OCI-LY1 (cell line): ENCODE measurements around the gene SCUBE2.

Experiments
- H2AFZ ChIP-seq: fragments of 200-600 bp; sonication (generic), shearing (Covaris generic); 2 replicates; pipeline ENCODE4 v1.6.0; 2014; ENCODE audit warnings: antibody characterized with exemption, mild to moderate bottlenecking, low read length
- H3F3A ChIP-seq: fragments of 200-600 bp; sonication (generic), shearing (Covaris generic); 2 replicates; pipeline ENCODE4 v1.6.0; 2014; ENCODE audit warnings: mild to moderate bottlenecking, antibody characterized with exemption, low read length, moderate library complexity; ENCODE audit not compliant: insufficient read depth
- H3K27ac ChIP-seq: fragments of 200-600 bp; sonication (generic); 2 replicates; pipeline ENCODE4 v1.5.1; 2014; ENCODE audit warnings: low read length, mixed run types, mild to moderate bottlenecking, low read depth; ENCODE audit not compliant: poor library complexity, severe bottlenecking
- H3K27me3 ChIP-seq: fragments of 200-600 bp; sonication (generic); 2 replicates; pipeline ENCODE4 v1.6.0; 2014; ENCODE audit warnings: antibody characterized with exemption, mild to moderate bottlenecking, low read length, moderate library complexity; ENCODE audit not compliant: insufficient read depth
- H3K36me3 ChIP-seq: fragments of 200-600 bp; sonication (generic); 2 replicates; pipeline ENCODE4 v1.6.1; 2014; ENCODE audit warnings: mild to moderate bottlenecking, antibody characterized with exemption, low read length, moderate library complexity, mixed read lengths; ENCODE audit not compliant: insufficient read depth
- H3K4me1 ChIP-seq: fragments of 200-600 bp; sonication (generic); 2 replicates; pipeline ENCODE4 v1.5.1; 2014; ENCODE audit warnings: mild to moderate bottlenecking, low read length, moderate library complexity; ENCODE audit not compliant: insufficient read depth, severe bottlenecking
- H3K4me2 ChIP-seq: fragments of 200-600 bp; sonication (generic), shearing (Covaris generic); 2 replicates; pipeline ENCODE4 v1.6.1; 2014; ENCODE audit warnings: low read length
- H3K4me3 ChIP-seq: fragments of 200-600 bp; sonication (generic); 2 replicates; pipeline ENCODE4 v1.5.1; 2014; ENCODE audit warnings: low read length, low read depth, mild to moderate bottlenecking, mixed read lengths; ENCODE audit not compliant: poor library complexity, severe bottlenecking
- H3K79me2 ChIP-seq: fragments of 200-600 bp; shearing (Covaris generic); 2 replicates; pipeline ENCODE4 v1.6.1; 2016; ENCODE audit warnings: mixed run types, low read length, mixed read lengths; ENCODE audit not compliant: insufficient read depth
- H3K9ac ChIP-seq: fragments of 200-600 bp; sonication (generic), shearing (Covaris generic); 2 replicates; pipeline ENCODE4 v1.6.1; 2014; ENCODE audit warnings: mild to moderate bottlenecking, low read length, mixed read lengths
- H3K9me2 ChIP-seq: fragments of 200-600 bp; sonication (generic), shearing (Covaris generic); 2 replicates; pipeline ENCODE4 v1.6.1; 2014; ENCODE audit warnings: low read depth, mild to moderate bottlenecking, low read length, mixed read lengths
- H3K9me3 ChIP-seq: fragments of 200-600 bp; shearing (Covaris generic); 2 replicates; pipeline ENCODE4 v1.6.1; 2014; ENCODE audit warnings: low read length, mixed read lengths
- H4K20me1 ChIP-seq: fragments of 200-600 bp; sonication (generic), shearing (Covaris generic); 2 replicates; pipeline ENCODE4 v1.6.0; 2016; ENCODE audit warnings: mild to moderate bottlenecking, low read length; ENCODE audit not compliant: insufficient read depth
- EZH2 ChIP-seq: fragments of 200-600 bp; sonication (generic), shearing (Covaris generic); IDR thresholded peaks from 2 replicates; pipeline ENCODE4 v1.8.0; 2017; ENCODE audit warnings: borderline replicate concordance, mixed run types, mild to moderate bottlenecking, antibody characterized with exemption, low read length, moderate library complexity, mixed read lengths
- TF ChIP-seq, protein P1 (sequence below): fragments of 200-600 bp; sonication (generic), shearing (Covaris generic); IDR thresholded peaks from 2 replicates; pipeline ENCODE4 v1.5.1; 2017; ENCODE audit warnings: mild to moderate bottlenecking, antibody characterized with exemption, low read length, moderate library complexity, mixed read lengths

The SCUBE2 gene

DNA sequence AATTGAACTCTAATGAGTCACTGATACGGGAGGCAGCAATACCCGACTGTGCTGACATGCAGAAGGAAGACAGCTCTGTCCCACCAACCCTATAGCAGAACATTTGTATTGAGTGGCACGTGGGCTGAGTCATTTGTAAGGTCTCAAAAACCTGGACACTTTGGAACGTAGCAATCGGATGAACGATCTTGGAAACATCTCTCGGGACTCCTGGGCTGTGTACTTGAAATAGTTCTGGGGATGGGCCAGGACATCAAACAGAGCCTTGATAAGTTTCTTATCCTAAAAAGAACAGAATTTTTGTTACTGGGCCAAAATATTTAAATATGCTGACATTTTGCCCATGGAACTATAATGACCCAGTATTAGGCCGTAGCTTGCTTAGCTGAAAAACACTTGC is 70.5 kb downstream of the SCUBE2 start:
- Histone ChIP-seq H3F3A (no peaks in the 10 kb centered on the region), H3K9me3 (no peaks in the 10 kb centered on the region), H3K4me3 (no peak overlapping the region), H3K79me2 (no peaks in the 10 kb centered on the region), H3K36me3 (no peaks in the 10 kb centered on the region), H2AFZ (no peak overlapping the region), H3K27ac (no peak overlapping the region), H3K9me2 (no peaks in the 10 kb centered on the region), H3K4me1 (no peaks in the 10 kb centered on the region), H3K9ac (no peak overlapping the region), H3K27me3 (0 out of 2 replicates have a peak, but pooled peaks cover 3% of the 10 kb centered on the region), H4K20me1 (no peaks in the 10 kb centered on the region), H3K4me2 (no peak overlapping the region)
- TF ChIP-seq, protein P1, sequence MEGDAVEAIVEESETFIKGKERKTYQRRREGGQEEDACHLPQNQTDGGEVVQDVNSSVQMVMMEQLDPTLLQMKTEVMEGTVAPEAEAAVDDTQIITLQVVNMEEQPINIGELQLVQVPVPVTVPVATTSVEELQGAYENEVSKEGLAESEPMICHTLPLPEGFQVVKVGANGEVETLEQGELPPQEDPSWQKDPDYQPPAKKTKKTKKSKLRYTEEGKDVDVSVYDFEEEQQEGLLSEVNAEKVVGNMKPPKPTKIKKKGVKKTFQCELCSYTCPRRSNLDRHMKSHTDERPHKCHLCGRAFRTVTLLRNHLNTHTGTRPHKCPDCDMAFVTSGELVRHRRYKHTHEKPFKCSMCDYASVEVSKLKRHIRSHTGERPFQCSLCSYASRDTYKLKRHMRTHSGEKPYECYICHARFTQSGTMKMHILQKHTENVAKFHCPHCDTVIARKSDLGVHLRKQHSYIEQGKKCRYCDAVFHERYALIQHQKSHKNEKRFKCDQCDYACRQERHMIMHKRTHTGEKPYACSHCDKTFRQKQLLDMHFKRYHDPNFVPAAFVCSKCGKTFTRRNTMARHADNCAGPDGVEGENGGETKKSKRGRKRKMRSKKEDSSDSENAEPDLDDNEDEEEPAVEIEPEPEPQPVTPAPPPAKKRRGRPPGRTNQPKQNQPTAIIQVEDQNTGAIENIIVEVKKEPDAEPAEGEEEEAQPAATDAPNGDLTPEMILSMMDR: no peak
- TF ChIP-seq EZH2: no peak

DNA sequence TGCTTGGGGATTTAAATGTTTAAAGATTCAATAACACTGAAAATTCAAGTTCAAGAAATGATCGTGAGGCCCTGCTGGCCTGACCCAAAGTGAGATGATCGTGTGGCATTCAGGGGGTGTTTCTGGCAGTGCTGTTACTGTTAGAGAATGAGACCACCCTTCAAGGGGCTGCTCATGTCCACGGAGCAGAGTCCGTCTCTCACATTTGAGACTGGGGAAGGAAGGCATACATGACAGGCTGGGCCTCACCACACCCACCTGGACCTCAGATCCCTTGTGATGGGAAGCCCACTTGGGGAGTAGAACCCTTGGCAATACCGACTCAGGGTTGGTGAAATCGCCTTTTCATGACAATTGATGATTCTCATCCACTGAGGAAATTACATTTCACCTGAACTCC is 71.5 kb downstream of the SCUBE2 start:
- Histone ChIP-seq H3K4me2 (no peak overlapping the region), H3K27me3 (0 out of 2 replicates have a peak, but pooled peaks cover 3% of the 10 kb centered on the region), H3K4me3 (no peak overlapping the region), H2AFZ (no peak overlapping the region), H3K9me3 (no peaks in the 10 kb centered on the region), H3K36me3 (no peaks in the 10 kb centered on the region), H4K20me1 (no peaks in the 10 kb centered on the region), H3K9me2 (no peaks in the 10 kb centered on the region), H3K79me2 (no peaks in the 10 kb centered on the region), H3K4me1 (no peaks in the 10 kb centered on the region), H3K9ac (no peak overlapping the region), H3K27ac (no peak overlapping the region), H3F3A (no peaks in the 10 kb centered on the region)
- TF ChIP-seq, protein P1: no peak

DNA sequence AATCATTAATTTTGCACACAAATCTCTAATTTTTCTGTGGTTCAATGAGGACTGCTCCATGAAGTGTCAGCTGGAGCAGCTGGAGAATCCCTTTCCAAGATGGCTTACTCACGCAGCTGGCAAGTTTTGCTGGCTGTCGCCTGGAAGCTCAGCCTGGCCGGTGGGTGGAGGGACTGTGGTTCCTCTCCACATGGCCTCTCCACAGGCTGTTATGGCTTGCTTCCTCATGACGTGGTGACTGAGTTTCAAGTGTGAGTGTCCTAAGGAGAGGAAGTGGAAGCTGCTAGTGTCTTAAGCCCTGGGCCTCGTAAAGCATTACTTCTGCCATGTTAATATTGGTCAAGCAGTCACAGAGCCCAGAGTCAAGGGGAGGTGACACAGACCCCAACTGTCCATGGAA is 73.6 kb downstream of the SCUBE2 start:
- H2AFZ ChIP-seq: no peak overlapping the region
- no peaks in the 10 kb centered on the region for H3K4me1 ChIP-seq
- no peak overlapping the region for H3K27ac ChIP-seq

More for the DNA sequence above, 73.6 kb downstream of the SCUBE2 start:
- no peaks in the 10 kb centered on the region for H3F3A ChIP-seq
- H3K9ac ChIP-seq: no peak overlapping the region
- no peak overlapping the region for H3K4me2 ChIP-seq
- H3K9me3 ChIP-seq: no peaks in the 10 kb centered on the region
- no peak overlapping the region for H3K4me3 ChIP-seq
- no peaks in the 10 kb centered on the region for H3K36me3 ChIP-seq
- no peaks in the 10 kb centered on the region for H4K20me1 ChIP-seq
- TF ChIP-seq, protein P1: no peak
- no peak for TF ChIP-seq EZH2
- no peaks in the 10 kb centered on the region for H3K9me2 ChIP-seq
- H3K27me3 ChIP-seq: 0 out of 2 replicates have a peak, but pooled peaks cover 3% of the 10 kb centered on the region
- H3K79me2 ChIP-seq: no peaks in the 10 kb centered on the region
